ENCODE results near the gene NEK10. TPM values are rescaled to one million over a fixed set of nuclear protein-coding genes. Genes with fewer than 3 reads are reported as not detected.

Gene NEK10
- total and polyA plus RNA-seq, 2 of the 4 experiments (the other 2 are of a cell fraction) = 2.2 to 6.6 TPM

DNA sequence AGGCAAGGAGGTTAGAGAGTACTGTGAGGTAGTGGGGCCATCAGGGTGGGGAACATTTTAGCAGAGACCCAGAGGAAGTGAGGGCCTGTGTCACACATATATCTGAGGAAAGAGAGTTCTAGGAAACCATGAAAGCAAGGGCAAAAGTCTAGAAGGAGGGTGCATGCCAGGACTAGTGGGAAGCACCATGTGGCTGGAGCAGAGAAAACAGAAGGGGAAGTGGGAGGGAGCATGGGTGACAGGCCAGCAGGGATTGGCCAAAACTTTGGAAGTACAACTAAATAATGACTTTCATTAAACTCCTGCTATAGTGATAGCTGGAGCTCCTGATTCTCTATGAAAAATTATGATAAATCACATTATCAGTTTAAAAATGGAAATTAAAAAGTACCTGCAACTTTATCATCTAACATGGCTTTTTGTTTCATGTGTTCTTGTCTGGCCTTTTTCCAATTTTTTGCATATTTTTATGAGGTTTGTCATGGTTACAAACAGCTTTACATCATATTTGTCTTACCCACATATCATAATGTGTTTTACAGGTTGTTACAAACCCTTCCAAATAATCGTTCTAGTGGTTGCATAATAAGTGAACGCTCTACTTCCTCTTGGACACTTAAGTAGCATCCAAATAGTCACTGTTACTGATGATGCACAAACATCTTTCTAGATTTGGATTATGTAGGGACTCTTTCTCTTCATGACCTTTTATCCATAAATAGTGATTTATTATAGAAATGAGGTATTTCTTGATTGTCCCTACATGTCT, 168.3 kb downstream of the NEK10 start:
- no peak overlapping the region for H3K18ac ChIP-seq (ENCODE audit: low read depth, low read length)
- no peak overlapping the region for H4K5ac ChIP-seq (ENCODE audit: low read depth, low read length)
- H2AK9ac ChIP-seq (replicated peaks; ENCODE audit: low read depth, low read length, poor library complexity) = no peak overlapping the region
- no peak overlapping the region for H3K9ac ChIP-seq (ENCODE audit: low read depth, low read length)
- H3K79me1 ChIP-seq (ENCODE audit: low read depth in 1 of 2, low read length in 2 of 2) = no peaks in the 10 kb centered on the region
- no peak overlapping the region for H3K4ac ChIP-seq (ENCODE audit: low read depth, low read length)
- H3K23ac ChIP-seq (ENCODE audit: low read depth, low read length) = no peak overlapping the region
- H3K27me3 ChIP-seq (ENCODE audit: control insufficient read depth, insufficient read depth, low read length) = no peaks in the 10 kb centered on the region
- H2BK5ac ChIP-seq (ENCODE audit: low read depth, low read length, poor library complexity, severe bottlenecking) = no peak overlapping the region
- BruUV-seq (replicated peaks) = no TSS peak
- ATAC-seq (ENCODE audit: low read depth) (no peak), DNase-seq (no peak)
- dilution Hi-C loops (cut with HindIII; ENCODE audit: low sequenced_read_pairs, unreplicated experiment) (no loop called here), in situ Hi-C loops (cut with MboI; ENCODE audit: low sequenced_read_pairs) (no loop called here), intact Hi-C loops (cut with micrococcal nuclease) (no loop called here)
- H3K4me1 ChIP-seq (ENCODE audit: control insufficient read depth, insufficient read depth, low read length) = no peaks in the 10 kb centered on the region
- H2AFZ ChIP-seq (replicated peaks; ENCODE audit: low read length, poor library complexity) = no peak overlapping the region
- H3K4me2 ChIP-seq (ENCODE audit: low read depth, low read length) = no peak overlapping the region
- H3K27ac ChIP-seq (ENCODE audit: insufficient read depth, low read length) = no peak overlapping the region
- H2AK5ac ChIP-seq (ENCODE audit: low read depth, low read length) = no peak overlapping the region
- H3K56ac ChIP-seq (ENCODE audit: extremely low read depth, insufficient read depth, low read length) = no peak overlapping the region
- H4K91ac ChIP-seq (ENCODE audit: insufficient read depth, low read depth, low read length) = no peak overlapping the region
- TF ChIP-seq RFX5 (IDR thresholded peaks at IDR 0.05; ENCODE audit: low read depth, low read length) (no peak), MXI1 (IDR thresholded peaks at IDR 0.05; ENCODE audit: borderline replicate concordance, low read depth, low read length) (no peak), POLR2A (IDR thresholded peaks at IDR 0.05; ENCODE audit: low read depth, low read length) (no peak), SMC3 (IDR thresholded peaks at IDR 0.05; ENCODE audit: low read depth, low read length) (no peak), BHLHE40 (IDR thresholded peaks at IDR 0.05; ENCODE audit: low read depth, low read length) (no peak), CHD1 (IDR thresholded peaks at IDR 0.05; ENCODE audit: low read depth, low read length) (no peak)
- TF ChIP-seq, protein P1, sequence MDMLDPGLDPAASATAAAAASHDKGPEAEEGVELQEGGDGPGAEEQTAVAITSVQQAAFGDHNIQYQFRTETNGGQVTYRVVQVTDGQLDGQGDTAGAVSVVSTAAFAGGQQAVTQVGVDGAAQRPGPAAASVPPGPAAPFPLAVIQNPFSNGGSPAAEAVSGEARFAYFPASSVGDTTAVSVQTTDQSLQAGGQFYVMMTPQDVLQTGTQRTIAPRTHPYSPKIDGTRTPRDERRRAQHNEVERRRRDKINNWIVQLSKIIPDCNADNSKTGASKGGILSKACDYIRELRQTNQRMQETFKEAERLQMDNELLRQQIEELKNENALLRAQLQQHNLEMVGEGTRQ (IDR thresholded peaks at IDR 0.05; ENCODE audit: low read depth, low read length) = no peak
- H4K8ac ChIP-seq (ENCODE audit: low read depth in 2 of 2, low read length in 2 of 2) = no peak overlapping the region
- H3K9me3 ChIP-seq (ENCODE audit: control insufficient read depth, insufficient read depth, low read length) = no peaks in the 10 kb centered on the region
- H4K20me1 ChIP-seq (ENCODE audit: insufficient read depth, low read length) = no peaks in the 10 kb centered on the region
- no peak overlapping the region for H3K4me3 ChIP-seq (ENCODE audit: insufficient read depth, low read depth, low read length)
- ChIA-PET CTCF (no interaction called here), POLR2A (ENCODE audit: unreplicated experiment) (no interaction called here)
- no peaks in the 10 kb centered on the region for H3K9me1 ChIP-seq (ENCODE audit: insufficient read depth, low read length)
- no CpG with 5 or more reads among the region's 2 CpGs for WGBS, 2 experiments (ENCODE audit: extremely low coverage in 2 of 2, insufficient read length in 1 of 2)
- no peak overlapping the region for H3K14ac ChIP-seq (replicated peaks; ENCODE audit: low read depth, low read length)
- H2BK120ac ChIP-seq (ENCODE audit: low read depth, low read length) = no peak overlapping the region
- no peak overlapping the region for H2BK15ac ChIP-seq (ENCODE audit: low read depth, low read length)
- no peaks in the 10 kb centered on the region for H3K36me3 ChIP-seq (ENCODE audit: control insufficient read depth, insufficient read depth, low read length)
- no peak overlapping the region for H2BK20ac ChIP-seq (ENCODE audit: low read depth, low read length)
